CD14-positive monocyte (primary cell): ENCODE measurements around the gene ROR1. TPM values are rescaled to one million over a fixed set of nuclear protein-coding genes. Genes with fewer than 3 reads are reported as not detected.

ENCODE experiments used
- DNase-seq, 3 donors: peaks; one replicate each; pipeline ENCODE4 v3.0.0-alpha.2; 2011 to 2022
- H2AFZ ChIP-seq: 2 replicates; pipeline ENCODE4 v1.6.0; 2012; ENCODE audit warnings: mild to moderate bottlenecking, low read depth, low read length, inconsistent platforms; ENCODE audit not compliant: insufficient read depth, poor library complexity, severe bottlenecking
- H3K27ac ChIP-seq, 2 donors: 1 replicate in 1 of 2; 2 replicates in 1 of 2; pipeline ENCODE4 v1.5.1; 2012 to 2013; ENCODE audit warnings: low read length in 2 of 2, control low read depth in 1 of 2, inconsistent platforms in 1 of 2, low read depth in 1 of 2, mild to moderate bottlenecking in 1 of 2
- H3K27me3 ChIP-seq, 2 donors: one replicate each; pipeline versions ENCODE4 v1.6.0 to v1.6.1; 2011 to 2013; ENCODE audit warnings: low read length in 2 of 2; ENCODE audit not compliant: control insufficient read depth in 2 of 2, insufficient read depth in 2 of 2
- H3K36me3 ChIP-seq, 2 donors: replicated peaks in 1 of 2; 1 replicate in 1 of 2; 2 replicates in 1 of 2; pipeline versions ENCODE4 v1.5.1 to v1.6.1; 2012 to 2013; ENCODE audit warnings: low read length in 2 of 2, control low read depth in 1 of 2, inconsistent platforms in 1 of 2, mild to moderate bottlenecking in 1 of 2; ENCODE audit not compliant: insufficient read depth in 2 of 2, control insufficient read depth in 1 of 2
- H3K4me1 ChIP-seq, 2 donors: 1 replicate in 1 of 2; 2 replicates in 1 of 2; pipeline versions ENCODE4 v1.5.1 to v1.6.1; 2012 to 2013; ENCODE audit warnings: low read length in 2 of 2, control low read depth in 1 of 2, inconsistent platforms in 1 of 2, mild to moderate bottlenecking in 1 of 2, moderate library complexity in 1 of 2; ENCODE audit not compliant: insufficient read depth in 2 of 2, control insufficient read depth in 1 of 2
- H3K4me2 ChIP-seq: replicated peaks from 2 replicates; pipeline ENCODE3; 2012; ENCODE audit warnings: low read length, moderate library complexity, mild to moderate bottlenecking; ENCODE audit not compliant: poor library complexity, severe bottlenecking; ENCODE audit errors: extremely low read depth
- H3K4me3 ChIP-seq, 3 experiments: fragments of 200-600 bp in 1 of 3; sonication (generic) in 1 of 3; replicated peaks in 1 of 3; 1 replicate in 2 of 3; 2 replicates in 1 of 3; pipeline ENCODE4 v1.5.1; 2011 to 2013; ENCODE audit warnings: low read length in 3 of 3, mild to moderate bottlenecking in 3 of 3, control low read depth in 2 of 3, low read depth in 2 of 3, inconsistent platforms in 1 of 3, moderate library complexity in 1 of 3
- H3K79me2 ChIP-seq: 2 replicates; pipeline ENCODE4 v1.6.0; 2012; ENCODE audit warnings: mild to moderate bottlenecking, control low read depth, inconsistent platforms, low read length, moderate library complexity; ENCODE audit not compliant: insufficient read depth
- H3K9ac ChIP-seq: 2 replicates; pipeline ENCODE4 v1.6.0; 2017; ENCODE audit warnings: low read length, mild to moderate bottlenecking; ENCODE audit not compliant: insufficient read depth, poor library complexity, severe bottlenecking
- H3K9me3 ChIP-seq, 2 donors: replicated peaks in 1 of 2; 1 replicate in 1 of 2; 2 replicates in 1 of 2; pipeline versions ENCODE4 v1.5.1 to v1.6.1; 2012 to 2013; ENCODE audit warnings: low read length in 2 of 2, control low read depth in 1 of 2; ENCODE audit not compliant: control insufficient read depth in 1 of 2, insufficient read depth in 1 of 2
- H4K20me1 ChIP-seq: 2 replicates; pipeline ENCODE4 v1.6.0; 2012; ENCODE audit warnings: mild to moderate bottlenecking, low read length, control low read depth, moderate library complexity; ENCODE audit not compliant: insufficient read depth
- H3K27ac Mint-ChIP-seq, 7 donors: one replicate each; pipeline ENCODE4 v1.8.0; 2020; ENCODE audit warnings: mild to moderate bottlenecking in 7 of 7, mixed read lengths in 7 of 7, moderate library complexity in 6 of 7, inconsistent platforms in 2 of 7
- H3K27me3 Mint-ChIP-seq, 3 donors: one replicate each; pipeline ENCODE4 v1.8.0; 2021 to 2022; ENCODE audit warnings: low read depth in 3 of 3, mild to moderate bottlenecking in 3 of 3, mixed read lengths in 3 of 3, moderate library complexity in 3 of 3, inconsistent platforms in 1 of 3
- H3K36me3 Mint-ChIP-seq, 2 donors: one replicate each; pipeline ENCODE4 v1.8.0; 2020; ENCODE audit warnings: mixed read lengths in 2 of 2, inconsistent platforms in 1 of 2, mild to moderate bottlenecking in 1 of 2
- H3K4me1 Mint-ChIP-seq: one replicate; pipeline ENCODE4 v1.8.0; 2020; ENCODE audit warnings: mild to moderate bottlenecking, mixed read lengths
- H3K4me3 Mint-ChIP-seq, 2 donors: one replicate each; pipeline ENCODE4 v1.8.0; 2020; ENCODE audit warnings: mild to moderate bottlenecking in 2 of 2, mixed read lengths in 2 of 2, moderate library complexity in 1 of 2
- H3K9me3 Mint-ChIP-seq, 7 donors: one replicate each; pipeline ENCODE4 v1.8.0; 2020 to 2022; ENCODE audit warnings: mixed read lengths in 7 of 7, mild to moderate bottlenecking in 6 of 7, moderate library complexity in 6 of 7, inconsistent platforms in 2 of 7
- WGBS: methylation state at CpG from one replicate; pipeline ENCODE4 v1.1.5; 2013; ENCODE audit warnings: missing lambda C conversion rate; ENCODE audit not compliant: insufficient coverage; 5-methylcytosine and 5-hydroxymethylcytosine counted together
- intact Hi-C, 2 donors: fragments of 100-400 bp; cut with micrococcal nuclease; formaldehyde crosslinking; loops; one replicate each; pipeline versions ENCODE4 v1.15.0 to v1.15.1; 2023
- polyA plus RNA-seq, 3 donors: library from polyadenylated mRNA; depleted of rRNA in 1 of 3; unstranded in 2 of 3; stranded (reverse) in 1 of 3; fragments of 300-500 nt in 2 of 3; fragments of >200 nt in 1 of 3; fragmentation: Illumina TruSeq in 2 of 3; gene quantifications; 1 replicate in 2 of 3; 2 replicates in 1 of 3; pipeline ENCODE4 v1.2.3, GENCODE V29; 2012 to 2021
- TF ChIP-seq, protein P1 (sequence below): fragments of 200-600 bp; IDR thresholded peaks from one replicate; pipeline ENCODE4 v1.8.0; 2022; ENCODE audit warnings: antibody characterized with exemption, mild to moderate bottlenecking

Gene ROR1
- polyA plus RNA-seq, 3 donors: not detected

DNA sequence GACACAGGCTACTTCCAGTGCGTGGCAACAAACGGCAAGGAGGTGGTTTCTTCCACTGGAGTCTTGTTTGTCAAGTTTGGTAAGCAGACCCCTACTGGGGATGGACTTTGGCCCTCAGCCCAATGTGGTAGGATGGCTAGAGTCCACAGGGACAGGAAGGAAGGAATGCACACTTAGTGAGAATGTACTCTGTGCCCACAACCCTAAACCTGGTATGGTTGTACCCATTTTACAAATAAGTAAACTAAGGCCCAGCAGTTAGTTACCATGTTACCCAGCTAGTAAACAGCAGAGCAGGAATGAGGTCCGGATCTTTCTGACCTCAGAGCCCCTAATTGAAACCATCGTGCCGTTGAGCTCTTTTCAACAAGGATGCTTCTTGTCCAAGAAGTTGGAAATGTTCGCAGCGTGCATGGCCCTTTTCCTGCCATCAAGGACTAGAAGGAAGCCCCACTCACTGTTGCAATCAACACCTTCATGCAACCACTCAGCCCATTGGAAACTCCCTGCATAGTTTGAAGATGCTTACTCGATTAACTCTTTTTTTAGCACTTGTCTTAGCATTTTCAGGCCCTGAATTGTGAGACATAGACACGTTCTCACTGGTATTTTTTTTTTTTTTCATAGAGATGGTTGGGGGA is 276.2 kb downstream of the ROR1 start:
- H3K4me3 Mint-ChIP-seq: no peak overlapping the region
- Histone ChIP-seq H3K27ac (no peak overlapping the region), H3K27me3 (no peaks in the 10 kb centered on the region), H3K36me3 (no peaks in the 10 kb centered on the region), H3K4me2 (no peak overlapping the region), H3K79me2 (no peaks in the 10 kb centered on the region), H3K9me3 (no peaks in the 10 kb centered on the region), H4K20me1 (no peaks in the 10 kb centered on the region), H3K9ac (no peak overlapping the region), H3K4me3 (no peak overlapping the region), H3K4me1 (no peaks in the 10 kb centered on the region), H2AFZ (no peak overlapping the region)
- no peaks in the 10 kb centered on the region for H3K36me3 Mint-ChIP-seq
- H3K27ac Mint-ChIP-seq: no peak overlapping the region
- TF ChIP-seq, protein P1, sequence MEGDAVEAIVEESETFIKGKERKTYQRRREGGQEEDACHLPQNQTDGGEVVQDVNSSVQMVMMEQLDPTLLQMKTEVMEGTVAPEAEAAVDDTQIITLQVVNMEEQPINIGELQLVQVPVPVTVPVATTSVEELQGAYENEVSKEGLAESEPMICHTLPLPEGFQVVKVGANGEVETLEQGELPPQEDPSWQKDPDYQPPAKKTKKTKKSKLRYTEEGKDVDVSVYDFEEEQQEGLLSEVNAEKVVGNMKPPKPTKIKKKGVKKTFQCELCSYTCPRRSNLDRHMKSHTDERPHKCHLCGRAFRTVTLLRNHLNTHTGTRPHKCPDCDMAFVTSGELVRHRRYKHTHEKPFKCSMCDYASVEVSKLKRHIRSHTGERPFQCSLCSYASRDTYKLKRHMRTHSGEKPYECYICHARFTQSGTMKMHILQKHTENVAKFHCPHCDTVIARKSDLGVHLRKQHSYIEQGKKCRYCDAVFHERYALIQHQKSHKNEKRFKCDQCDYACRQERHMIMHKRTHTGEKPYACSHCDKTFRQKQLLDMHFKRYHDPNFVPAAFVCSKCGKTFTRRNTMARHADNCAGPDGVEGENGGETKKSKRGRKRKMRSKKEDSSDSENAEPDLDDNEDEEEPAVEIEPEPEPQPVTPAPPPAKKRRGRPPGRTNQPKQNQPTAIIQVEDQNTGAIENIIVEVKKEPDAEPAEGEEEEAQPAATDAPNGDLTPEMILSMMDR: no peak
- peaks cover 0 to 6% (median 0%) of the 10 kb centered on the region in 7 donors for H3K9me3 Mint-ChIP-seq
- WGBS: 97% methylated on average over 5 of the region's 9 CpGs
- H3K4me1 Mint-ChIP-seq: no peaks in the 10 kb centered on the region
- DNase-seq: no peak
- intact Hi-C loops: no loop called here
- peaks cover 0 to 2% (median 0%) of the 10 kb centered on the region in 3 donors for H3K27me3 Mint-ChIP-seq

DNA sequence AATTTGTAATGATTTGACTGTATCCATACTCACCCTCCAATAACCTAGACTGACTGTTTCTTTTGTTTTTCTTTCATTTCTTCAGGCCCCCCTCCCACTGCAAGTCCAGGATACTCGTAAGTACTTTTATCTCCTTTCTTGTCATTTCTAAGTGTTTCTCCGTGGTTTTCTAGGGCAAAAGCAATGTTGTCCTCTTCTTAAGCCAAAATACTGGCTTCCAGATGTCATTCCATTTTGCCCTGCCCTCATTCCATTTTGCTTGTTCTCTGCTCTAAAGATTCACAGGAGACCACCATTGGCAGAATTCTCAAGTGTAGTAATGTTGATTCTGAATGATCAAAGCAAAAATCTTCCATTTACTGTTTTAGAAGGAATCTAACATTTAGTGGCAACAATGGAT is 276.8 kb downstream of the ROR1 start:
- H3K9ac ChIP-seq: no peak overlapping the region
- no peak overlapping the region for H3K4me2 ChIP-seq
- Mint-ChIP-seq H3K4me1 (no peaks in the 10 kb centered on the region), H3K27me3 (peaks cover 0 to 2% (median 0%) of the 10 kb centered on the region in 3 donors), H3K36me3 (no peaks in the 10 kb centered on the region), H3K27ac (no peak overlapping the region), H3K4me3 (no peak overlapping the region), H3K9me3 (peaks cover 0 to 6% (median 0%) of the 10 kb centered on the region in 7 donors)
- H2AFZ ChIP-seq: no peak overlapping the region
- intact Hi-C loops: no loop called here
- H4K20me1 ChIP-seq: no peaks in the 10 kb centered on the region
- no peaks in the 10 kb centered on the region for H3K27me3 ChIP-seq
- no peak overlapping the region for H3K4me3 ChIP-seq
- no peak overlapping the region for H3K27ac ChIP-seq
- no peaks in the 10 kb centered on the region for H3K36me3 ChIP-seq
- TF ChIP-seq, protein P1: no peak
- H3K79me2 ChIP-seq: no peaks in the 10 kb centered on the region
- no peaks in the 10 kb centered on the region for H3K9me3 ChIP-seq
- no peak for DNase-seq
- no peaks in the 10 kb centered on the region for H3K4me1 ChIP-seq
- no CpG with 5 or more reads among the region's 2 CpGs for WGBS
